Ishikawa (cell line): ENCODE results near the gene ACE2.

Experiments used
- CEBPB ChIP-seq: IDR thresholded peaks from 2 replicates; pipeline ENCODE4 v1.6.1; 2012
- CREB1 ChIP-seq: IDR thresholded peaks from 2 replicates; pipeline ENCODE4 v1.6.1; 2012; ENCODE audit warnings: low read depth
- EGR1 ChIP-seq: IDR thresholded peaks from 2 replicates; pipeline ENCODE4 v1.6.1; 2012
- EP300 ChIP-seq: IDR thresholded peaks from 2 replicates; pipeline ENCODE4 v1.6.1; 2012; ENCODE audit warnings: borderline replicate concordance
- FOXM1 ChIP-seq: IDR thresholded peaks from 2 replicates; pipeline ENCODE4 v1.6.1; 2012; ENCODE audit warnings: low read depth, borderline replicate concordance
- MAX ChIP-seq: IDR thresholded peaks from 2 replicates; pipeline ENCODE4 v1.6.1; 2012
- NFIC ChIP-seq: IDR thresholded peaks from 2 replicates; pipeline ENCODE4 v1.6.1; 2012
- RAD21 ChIP-seq: IDR thresholded peaks from 2 replicates; pipeline ENCODE4 v1.6.1; 2012; ENCODE audit warnings: low read depth
- REST ChIP-seq: IDR thresholded peaks from 2 replicates; pipeline ENCODE4 v1.6.1; 2012; ENCODE audit warnings: low read depth, mild to moderate bottlenecking
- TAF1 ChIP-seq: IDR thresholded peaks from 2 replicates; pipeline ENCODE4 v1.6.1; 2012; ENCODE audit warnings: low read depth, mild to moderate bottlenecking
- TCF12 ChIP-seq: IDR thresholded peaks from 2 replicates; pipeline ENCODE4 v1.6.1; 2012; ENCODE audit warnings: low read depth
- TEAD4 ChIP-seq: IDR thresholded peaks from 2 replicates; pipeline ENCODE4 v1.6.1; 2012
- USF1 ChIP-seq: IDR thresholded peaks from 2 replicates; pipeline ENCODE4 v1.6.1; 2012
- YY1 ChIP-seq: IDR thresholded peaks from 2 replicates; pipeline ENCODE4 v1.6.1; 2012; ENCODE audit warnings: low read depth
- ZBTB7A ChIP-seq: IDR thresholded peaks from 2 replicates; pipeline ENCODE4 v1.6.1; 2012; ENCODE audit warnings: low read depth

The ACE2 gene

GRCh38 chrX:15600745-15601144 is at the start of gene ACE2:
ACE2 (minus strand) TSS chrX:15600960; CDS start chrX:15600911, 49 bp downstream.
- TF ChIP-seq TEAD4 (no peak), MAX (no peak), CREB1 (no peak), FOXM1 (no peak), ZBTB7A (no peak), NFIC (no peak), CEBPB (no peak)

- TF ChIP-seq TEAD4 (no peak), TCF12 (no peak), REST (no peak), EGR1 (no peak), TAF1 (no peak), ZBTB7A (no peak), EP300 (no peak), YY1 (no peak), NFIC (no peak), RAD21 (no peak), USF1 (no peak), MAX (no peak), CEBPB (no peak), FOXM1 (no peak), CREB1 (no peak)
These were observed 45.8 kb upstream of the ACE2 start for GRCh38 chrX:15646543-15646942.

- no peak for TF ChIP-seq EGR1
- TF ChIP-seq USF1 = no peak
- no peak for TF ChIP-seq REST
- no peak for TF ChIP-seq YY1
- no peak for TF ChIP-seq RAD21
- TF ChIP-seq CEBPB = no peak
- no peak for TF ChIP-seq FOXM1
- no peak for TF ChIP-seq TCF12
- TF ChIP-seq TAF1 = no peak
- TF ChIP-seq MAX = no peak
- no peak for TF ChIP-seq ZBTB7A
- TF ChIP-seq TEAD4 = no peak
- no peak for TF ChIP-seq EP300
- no peak for TF ChIP-seq CREB1
These were observed 45.3 kb upstream of the ACE2 start for GRCh38 chrX:15646031-15646430.

GRCh38 chrX:15645266-15645665 is 44.5 kb upstream of the ACE2 start:
- no peak for TF ChIP-seq EGR1
- no peak for TF ChIP-seq YY1
- TF ChIP-seq CEBPB = no peak
- TF ChIP-seq TEAD4 = no peak
- TF ChIP-seq EP300 = no peak
- no peak for TF ChIP-seq USF1
- TF ChIP-seq FOXM1 = no peak
- TF ChIP-seq ZBTB7A = no peak
- no peak for TF ChIP-seq REST
- TF ChIP-seq NFIC = no peak
- no peak for TF ChIP-seq TCF12
- no peak for TF ChIP-seq MAX
- no peak for TF ChIP-seq RAD21
- TF ChIP-seq CREB1 = no peak
- no peak for TF ChIP-seq TAF1
